IPS-20b (cell line): ENCODE results near the gene TRPM2.
"Not testable (repeated sequence)": the region's sequence is repeated elsewhere in the genome, so short reads cannot be mapped to it uniquely, and the experiment has no call there.

Source experiments
- H3K27ac ChIP-seq: one replicate; pipeline ENCODE4 v1.5.1; 2013; ENCODE audit warnings: low read length
- H3K27me3 ChIP-seq: 2 replicates; pipeline ENCODE4 v1.6.1; 2013; ENCODE audit warnings: mild to moderate bottlenecking, low read length, inconsistent platforms; ENCODE audit not compliant: insufficient read depth
- H3K36me3 ChIP-seq: 2 replicates; pipeline ENCODE4 v1.6.1; 2013; ENCODE audit warnings: low read depth, mild to moderate bottlenecking, inconsistent platforms, low read length, moderate library complexity; ENCODE audit not compliant: insufficient read depth
- H3K4me1 ChIP-seq: 2 replicates; pipeline ENCODE4 v1.6.1; 2013; ENCODE audit warnings: mild to moderate bottlenecking, control low read depth, inconsistent platforms, low read length, moderate library complexity; ENCODE audit not compliant: insufficient read depth
- H3K4me3 ChIP-seq: 2 replicates; pipeline ENCODE4 v1.5.1; 2013; ENCODE audit warnings: mild to moderate bottlenecking, low read length, inconsistent platforms
- H3K9ac ChIP-seq: 2 replicates; pipeline ENCODE4 v1.6.1; 2013; ENCODE audit warnings: low read depth, mild to moderate bottlenecking, inconsistent platforms, low read length, moderate library complexity
- H3K9me3 ChIP-seq: 2 replicates; pipeline ENCODE4 v1.6.1; 2013; ENCODE audit warnings: mild to moderate bottlenecking, low read depth, low read length, inconsistent platforms; ENCODE audit not compliant: insufficient read depth

TRPM2 gene

DNA sequence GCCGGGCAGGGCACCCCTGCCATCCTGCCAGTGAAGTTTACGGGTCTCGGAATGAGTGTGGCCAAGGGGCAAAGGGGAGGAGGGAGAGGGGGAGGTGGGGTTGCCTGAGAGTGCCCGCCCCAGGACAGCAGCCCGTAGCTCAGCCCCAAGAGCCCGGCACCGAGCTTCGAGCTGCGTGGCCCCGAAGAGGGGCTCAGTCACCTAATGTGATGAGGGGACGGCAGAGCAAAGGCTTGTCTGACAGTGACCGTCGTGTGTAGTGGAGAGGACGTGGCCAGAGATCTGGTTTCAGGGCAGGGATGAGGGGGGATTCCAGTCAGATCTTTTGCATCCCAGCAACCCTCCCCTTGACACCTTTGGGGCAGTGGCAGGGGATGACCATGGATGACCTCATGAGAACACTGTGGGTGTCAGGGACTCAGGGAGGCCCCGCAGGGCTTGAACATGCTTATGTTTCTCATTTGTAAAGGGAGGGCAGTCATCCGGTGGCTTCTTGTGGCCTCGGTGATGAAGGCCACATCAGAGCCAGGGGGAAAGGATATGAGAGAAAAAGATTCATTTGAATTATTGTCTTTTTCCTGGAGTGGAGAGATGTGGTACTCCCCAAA lies 1.1 kb upstream of the TRPM2 start:
- no peak overlapping the region for H3K27ac ChIP-seq
- H3K27me3 ChIP-seq = no peaks in the 10 kb centered on the region
- H3K36me3 ChIP-seq = no peaks in the 10 kb centered on the region
- no peak overlapping the region for H3K9ac ChIP-seq
- no peaks in the 10 kb centered on the region for H3K9me3 ChIP-seq
- no peak overlapping the region for H3K4me3 ChIP-seq
- H3K4me1 ChIP-seq = no peaks in the 10 kb centered on the region

DNA sequence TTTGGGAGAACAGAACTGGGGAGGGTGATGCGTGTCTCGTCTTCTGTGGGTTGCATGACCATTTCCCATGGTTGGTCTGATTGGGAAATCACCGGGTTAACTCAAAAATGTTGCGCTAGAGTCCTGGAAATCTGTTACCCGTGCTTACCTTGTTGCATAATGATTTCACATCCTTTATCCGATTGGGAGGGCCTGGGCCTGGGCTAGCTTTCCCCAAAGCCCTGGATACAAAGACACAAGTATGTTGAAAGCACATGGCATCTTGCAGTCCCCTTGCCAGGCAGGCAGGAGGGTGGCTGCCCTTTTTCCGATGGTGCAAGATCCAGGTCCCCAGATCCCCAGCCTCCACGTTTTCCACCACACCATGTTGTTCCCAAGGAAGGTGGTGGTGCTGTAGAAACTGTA lies 582 bp downstream of the TRPM2 start:
- H3K27me3 ChIP-seq = no peaks in the 10 kb centered on the region
- no peaks in the 10 kb centered on the region for H3K9me3 ChIP-seq
- no peak overlapping the region for H3K9ac ChIP-seq
- no peaks in the 10 kb centered on the region for H3K36me3 ChIP-seq
- no peak overlapping the region for H3K27ac ChIP-seq
- no peaks in the 10 kb centered on the region for H3K4me1 ChIP-seq
- no peak overlapping the region for H3K4me3 ChIP-seq

DNA sequence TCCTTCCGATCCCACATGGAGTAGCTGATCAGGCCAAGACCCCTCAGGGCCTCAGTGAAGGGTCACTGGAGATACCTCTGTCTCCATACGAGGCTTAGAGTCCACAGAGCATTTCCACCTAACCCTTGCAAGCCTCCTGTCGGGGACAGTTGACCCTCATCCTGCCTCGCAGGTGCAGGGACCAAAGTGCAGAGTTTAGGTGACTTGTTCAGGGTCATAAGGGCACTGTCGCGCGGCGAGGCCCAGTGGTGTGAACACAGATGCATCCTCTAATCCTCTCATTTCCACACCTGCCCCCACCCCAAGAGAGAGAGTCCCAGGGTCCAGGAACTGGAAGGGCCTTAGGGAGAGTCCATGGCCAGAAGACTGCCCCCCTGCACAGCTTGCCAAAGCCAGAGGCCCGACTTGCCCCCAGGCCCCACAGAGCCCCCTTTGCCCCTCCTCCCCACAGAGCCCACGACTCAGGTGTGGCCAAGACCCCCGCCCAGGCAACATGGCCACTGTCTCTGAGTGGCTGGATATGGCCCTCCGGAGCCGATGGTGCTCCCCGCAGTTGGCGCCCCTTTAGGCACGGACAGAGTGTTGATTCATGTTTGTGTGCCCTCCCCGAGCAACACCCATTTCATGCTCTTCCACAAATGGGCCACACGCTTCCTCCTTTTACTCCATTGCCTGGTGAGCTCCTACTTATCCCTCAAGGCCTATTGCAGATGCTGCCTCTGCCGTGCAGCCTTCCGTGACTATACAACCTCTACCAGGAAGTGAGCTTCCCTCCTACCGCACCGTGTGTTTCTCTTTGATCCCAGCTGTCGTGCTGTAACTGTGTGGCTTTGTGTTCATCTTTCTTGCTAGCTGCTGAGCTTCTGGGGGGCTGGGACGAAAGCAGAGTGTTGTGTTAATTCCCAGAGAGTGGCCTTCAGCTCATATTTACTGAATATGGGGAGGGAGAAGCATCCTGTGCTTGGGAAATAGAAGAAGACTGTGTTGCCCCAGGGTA lies 1.7 kb downstream of the TRPM2 start:
- Histone ChIP-seq H3K27me3 (no peaks in the 10 kb centered on the region), H3K27ac (no peak overlapping the region), H3K4me1 (no peaks in the 10 kb centered on the region), H3K9me3 (no peaks in the 10 kb centered on the region), H3K4me3 (no peak overlapping the region), H3K36me3 (no peaks in the 10 kb centered on the region), H3K9ac (no peak overlapping the region)

DNA sequence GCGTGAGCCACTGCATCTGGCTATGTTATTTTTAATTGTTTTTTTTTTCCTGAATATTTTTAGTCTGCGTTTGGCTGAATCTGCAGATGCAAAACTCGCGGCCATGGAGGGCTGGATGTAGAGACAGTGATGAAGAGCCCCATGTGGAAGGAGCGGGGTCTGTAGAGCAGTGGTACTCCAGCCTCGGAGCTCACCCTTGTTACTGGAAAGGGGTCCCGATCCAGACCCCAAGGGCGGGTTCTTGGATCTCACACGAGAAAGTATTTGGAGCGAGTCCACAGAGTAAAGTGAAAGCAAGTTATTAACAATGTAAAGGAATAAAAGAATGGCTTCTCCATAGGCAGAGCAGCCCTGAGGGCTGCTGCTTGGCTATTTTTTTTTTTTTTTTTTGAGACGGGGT lies 2.7 kb downstream of the TRPM2 start:
- Histone ChIP-seq H3K36me3 (no peaks in the 10 kb centered on the region), H3K9ac (no peak overlapping the region), H3K9me3 (no peaks in the 10 kb centered on the region), H3K27ac (no peak overlapping the region), H3K27me3 (no peaks in the 10 kb centered on the region), H3K4me3 (no peak overlapping the region), H3K4me1 (no peaks in the 10 kb centered on the region)

DNA sequence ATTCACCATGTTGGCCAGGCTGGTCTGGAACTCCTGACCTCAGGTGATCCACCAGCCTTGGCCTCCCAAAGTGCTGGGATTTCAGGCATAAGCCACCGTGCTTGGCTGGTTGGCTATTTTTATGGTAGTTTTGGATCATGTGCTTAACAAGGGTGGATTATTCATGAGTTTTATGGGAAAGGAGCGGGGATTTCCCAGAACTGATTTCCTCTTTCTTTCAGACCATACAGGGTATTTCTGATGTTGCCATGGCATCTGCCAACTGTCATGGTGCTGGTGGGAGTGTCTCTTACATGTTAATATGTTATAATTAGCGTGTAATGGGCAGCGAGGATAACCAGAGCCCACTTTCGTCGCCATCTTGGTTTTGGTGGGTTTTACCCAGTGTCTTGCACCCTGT lies 3.2 kb downstream of the TRPM2 start:
- H3K27ac ChIP-seq = no peak overlapping the region
- H3K4me3 ChIP-seq = no peak overlapping the region
- no peaks in the 10 kb centered on the region for H3K9me3 ChIP-seq
- H3K9ac ChIP-seq = no peak overlapping the region
- H3K36me3 ChIP-seq = no peaks in the 10 kb centered on the region
- no peaks in the 10 kb centered on the region for H3K27me3 ChIP-seq
- H3K4me1 ChIP-seq = no peaks in the 10 kb centered on the region

DNA sequence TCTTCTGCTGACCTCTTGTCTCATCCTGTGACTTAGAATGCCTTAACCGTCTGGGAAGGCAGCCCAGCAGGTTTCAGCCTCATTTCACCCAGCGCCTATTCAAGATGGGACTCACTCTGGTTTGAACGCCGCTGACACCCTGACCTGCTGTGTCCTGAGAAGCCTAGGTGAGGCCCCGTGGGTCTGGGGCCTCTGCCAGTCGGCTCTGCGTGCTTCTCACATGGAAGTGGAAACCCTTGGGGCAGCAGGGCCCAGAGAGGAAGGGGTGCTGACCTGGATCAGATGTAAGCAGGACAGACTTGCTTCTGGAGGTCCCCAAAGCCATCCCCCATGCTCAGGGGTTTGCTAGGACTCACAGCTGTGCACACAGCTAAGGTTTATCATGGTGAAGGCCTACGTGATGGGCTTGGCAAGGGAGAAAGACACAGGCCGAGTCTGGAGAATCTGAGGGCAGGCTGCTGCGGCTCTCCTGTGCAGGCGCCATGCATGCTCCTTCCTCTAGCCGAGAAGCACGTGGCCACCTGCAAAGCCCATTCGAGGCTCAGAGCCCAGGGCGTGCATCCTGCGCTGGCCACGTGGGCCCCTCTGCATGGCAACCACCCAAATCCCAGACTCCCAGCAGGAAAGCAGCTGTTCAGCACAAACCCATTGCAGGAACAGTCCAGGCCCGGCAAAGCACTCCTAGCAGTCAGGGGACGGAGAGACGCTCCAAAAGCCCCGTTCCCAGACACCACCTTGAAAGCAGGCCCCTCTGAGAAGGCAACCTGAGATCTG lies 3.8 kb downstream of the TRPM2 start:
- Histone ChIP-seq H3K9ac (no peak overlapping the region), H3K27ac (no peak overlapping the region), H3K36me3 (no peaks in the 10 kb centered on the region), H3K9me3 (no peaks in the 10 kb centered on the region), H3K4me3 (no peak overlapping the region), H3K27me3 (no peaks in the 10 kb centered on the region), H3K4me1 (no peaks in the 10 kb centered on the region)

- no peaks in the 10 kb centered on the region for H3K4me1 ChIP-seq
- H3K9ac ChIP-seq = no peak overlapping the region
Measured at GRCh38 chr21:44359396-44359795, 6.0 kb downstream of the TRPM2 start.

DNA sequence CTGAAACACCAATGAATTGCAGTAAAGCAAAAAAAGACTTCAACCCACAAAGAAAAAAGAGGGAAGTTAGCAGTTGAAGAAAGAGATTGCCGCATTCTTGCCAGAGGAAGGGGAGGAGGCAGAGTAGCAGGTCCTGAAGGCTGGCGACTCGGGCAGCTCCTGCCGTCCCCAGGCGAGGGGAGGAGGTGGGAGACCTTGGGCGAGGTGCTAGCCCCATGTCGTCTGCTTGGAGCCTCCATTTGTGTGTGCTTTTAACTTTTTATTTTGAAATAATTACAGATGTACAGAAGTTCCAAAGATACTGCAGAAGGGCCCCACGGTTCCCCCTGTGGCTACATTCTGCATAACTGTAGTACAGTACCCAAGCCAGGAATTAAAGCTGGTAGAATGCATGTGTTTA lies 6.7 kb downstream of the TRPM2 start:
- no peaks in the 10 kb centered on the region for H3K27me3 ChIP-seq

More at GRCh38 chr21:44359396-44359795, 6.0 kb downstream of the TRPM2 start:
- no peaks in the 10 kb centered on the region for H3K36me3 ChIP-seq
- H3K4me3 ChIP-seq = no peak overlapping the region
- no peaks in the 10 kb centered on the region for H3K27me3 ChIP-seq
- no peaks in the 10 kb centered on the region for H3K9me3 ChIP-seq
- H3K27ac ChIP-seq = no peak overlapping the region

GRCh38 chr21:44361903-44362302 lies 8.5 kb downstream of the TRPM2 start:
- H3K27me3 ChIP-seq, H3K36me3 ChIP-seq: not testable (repeated sequence)

More for the DNA sequence above, 6.7 kb downstream of the TRPM2 start:
- Histone ChIP-seq H3K4me3 (no peak overlapping the region), H3K9me3 (no peaks in the 10 kb centered on the region), H3K4me1 (no peaks in the 10 kb centered on the region), H3K36me3 (no peaks in the 10 kb centered on the region), H3K27ac (no peak overlapping the region), H3K9ac (no peak overlapping the region)

GRCh38 chr21:44363278-44363677 lies 9.9 kb downstream of the TRPM2 start:
- Histone ChIP-seq H3K4me1 (no peaks in the 10 kb centered on the region), H3K27me3 (peaks cover 8% of the 10 kb centered on the region; the same call in 1 of the 2 replicates), H3K4me3 (no peak overlapping the region), H3K9ac (no peak overlapping the region), H3K9me3 (no peaks in the 10 kb centered on the region), H3K27ac (no peak overlapping the region), H3K36me3 (no peaks in the 10 kb centered on the region)

More at GRCh38 chr21:44361903-44362302, 8.5 kb downstream of the TRPM2 start:
- H3K4me1 ChIP-seq, H3K27ac ChIP-seq, H3K9ac ChIP-seq, H3K9me3 ChIP-seq, H3K4me3 ChIP-seq: not testable (repeated sequence)

DNA sequence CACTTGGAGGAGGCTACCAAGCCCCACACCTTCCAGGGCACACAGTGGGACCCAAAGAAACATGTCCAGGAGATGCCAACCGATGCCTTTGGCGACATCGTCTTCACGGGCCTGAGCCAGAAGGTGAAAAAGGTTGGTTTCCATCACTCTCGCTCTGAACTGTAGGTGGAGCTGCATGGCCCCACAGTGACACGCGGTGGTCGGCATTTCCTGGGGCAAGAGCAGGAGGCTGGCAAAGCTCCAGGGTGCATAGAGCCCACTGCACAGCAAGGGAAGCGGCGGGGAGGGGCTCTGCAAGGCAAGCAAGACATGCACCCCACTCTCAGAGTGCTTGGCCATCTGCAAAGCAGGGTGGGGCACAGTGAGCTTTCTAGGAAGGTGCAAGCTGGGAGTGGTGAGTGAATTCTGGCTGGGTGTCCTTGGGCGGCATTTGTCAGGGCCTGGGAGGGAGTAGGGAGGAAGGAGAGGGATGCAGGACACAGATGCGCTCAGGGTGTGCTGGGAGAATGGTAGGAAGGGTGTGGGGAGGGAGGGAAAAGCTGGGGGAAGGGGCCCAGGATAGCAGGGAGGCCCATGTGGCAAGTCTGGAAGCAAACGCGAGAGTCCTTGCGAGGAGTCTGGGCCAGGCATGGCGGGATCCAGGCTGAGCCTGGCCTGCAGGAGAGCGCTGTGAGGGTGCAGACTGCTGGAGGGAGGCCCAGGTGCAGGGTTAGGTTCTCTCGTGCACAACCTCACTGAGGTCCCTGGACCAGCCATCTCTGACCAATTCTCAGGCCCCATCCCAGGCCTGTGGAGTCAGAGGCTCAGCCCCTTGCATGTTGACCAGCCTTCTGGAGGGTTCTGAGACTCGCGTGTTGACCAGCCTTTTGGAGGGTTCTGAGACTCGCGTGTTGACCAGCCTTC lies 11.0 kb downstream of the TRPM2 start:
- H3K27me3 ChIP-seq = peaks cover 17% of the 10 kb centered on the region
- no peaks in the 10 kb centered on the region for H3K4me1 ChIP-seq
- H3K9ac ChIP-seq = no peak overlapping the region
- H3K36me3 ChIP-seq = no peaks in the 10 kb centered on the region
- H3K27ac ChIP-seq = no peak overlapping the region
- no peaks in the 10 kb centered on the region for H3K9me3 ChIP-seq
- H3K4me3 ChIP-seq = no peak overlapping the region
